HG02610 (cell line): ENCODE results near the gene TEPSIN.

ENCODE experiments used
- ATAC-seq: cut with Tn5 transposase; IDR thresholded peaks from one replicate; pipeline ENCODE4 v1.9.1; 2021; ENCODE audit warnings: mild to moderate bottlenecking, moderate library complexity; ENCODE audit not compliant: unreplicated experiment

TEPSIN gene

GRCh38 chr17:81270279-81270678 is 31.4 kb upstream of the TEPSIN start:
- no peak for ATAC-seq

- ATAC-seq: no peak
Observed at GRCh38 chr17:81267390-81268067, 28.7 kb upstream of the TEPSIN start.

GRCh38 chr17:81265576-81265975 is 26.7 kb upstream of the TEPSIN start:
- no peak for ATAC-seq

- ATAC-seq: no peak
Observed at GRCh38 chr17:81264640-81265039, 25.8 kb upstream of the TEPSIN start.

- no peak for ATAC-seq
Observed at GRCh38 chr17:81263371-81264181, 24.7 kb upstream of the TEPSIN start.

- no peak for ATAC-seq
Observed at GRCh38 chr17:81261582-81262336, 22.9 kb upstream of the TEPSIN start.

GRCh38 chr17:81261096-81261495 is 22.2 kb upstream of the TEPSIN start:
- ATAC-seq: no peak

GRCh38 chr17:81260641-81261040 is 21.8 kb upstream of the TEPSIN start:
- no peak for ATAC-seq

GRCh38 chr17:81260171-81260570 is 21.3 kb upstream of the TEPSIN start:
- no peak for ATAC-seq

- no peak for ATAC-seq
Observed at GRCh38 chr17:81259058-81259605, 20.3 kb upstream of the TEPSIN start.

- no peak for ATAC-seq
Observed at GRCh38 chr17:81258292-81258691, 19.4 kb upstream of the TEPSIN start.

GRCh38 chr17:81257533-81257932 is 18.7 kb upstream of the TEPSIN start:
- ATAC-seq: no peak

GRCh38 chr17:81256616-81257015 is 17.8 kb upstream of the TEPSIN start:
- ATAC-seq: no peak

GRCh38 chr17:81254955-81255717 is 16.3 kb upstream of the TEPSIN start:
- ATAC-seq: no peak

GRCh38 chr17:81253358-81254131 is 14.7 kb upstream of the TEPSIN start:
- no peak for ATAC-seq

GRCh38 chr17:81252987-81253329 is 14.1 kb upstream of the TEPSIN start:
- no peak for ATAC-seq

GRCh38 chr17:81252326-81252986 is 13.6 kb upstream of the TEPSIN start:
- ATAC-seq: no peak

GRCh38 chr17:81251709-81252301 is 12.9 kb upstream of the TEPSIN start:
- ATAC-seq: no peak

GRCh38 chr17:81251094-81251708 is 12.3 kb upstream of the TEPSIN start:
- ATAC-seq: no peak
